ENCODE measurements around the gene HES7. TPM values are rescaled to one million over a fixed set of nuclear protein-coding genes. Genes with fewer than 3 reads are reported as not detected.
A peak's percentile ranks its signal among the peaks of the same experiment; 100 is the strongest.

The HES7 gene
- total RNA-seq, 1 experiment from 2014 or later: 0.33 TPM

- no peaks in the 10 kb centered on the region for H3K79me1 ChIP-seq (ENCODE audit: insufficient read depth, low read depth, low read length, poor library complexity, severe bottlenecking)
- H3K4me1 Mint-ChIP-seq: peaks cover 25 to 34% of the 10 kb centered on the region in 2 experiments
- H3K27ac Mint-ChIP-seq: no peak overlapping the region
- no peak overlapping the region for H2BK20ac ChIP-seq (ENCODE audit: low read depth, low read length, poor library complexity, severe bottlenecking)
- no peaks in the 10 kb centered on the region for H4K20me1 ChIP-seq (ENCODE audit: control insufficient read depth, insufficient read depth, insufficient read length)
- peaks cover 100% of the 10 kb centered on the region for H3K27me3 Mint-ChIP-seq (ENCODE audit: low read depth)
- H3K4me3 Mint-ChIP-seq: peak overlapping the region; percentile 54 to 87
- H2BK5ac ChIP-seq (ENCODE audit: insufficient read length, low read length): no peak overlapping the region
- H2BK15ac ChIP-seq (ENCODE audit: low read depth, low read length): no peak overlapping the region
- H3K4me1 ChIP-seq (ENCODE audit: insufficient read depth, low read length): no peaks in the 10 kb centered on the region
- no peak overlapping the region for H3K18ac ChIP-seq (ENCODE audit: insufficient read length, low read depth, low read length)
- TF ChIP-seq, protein P1, sequence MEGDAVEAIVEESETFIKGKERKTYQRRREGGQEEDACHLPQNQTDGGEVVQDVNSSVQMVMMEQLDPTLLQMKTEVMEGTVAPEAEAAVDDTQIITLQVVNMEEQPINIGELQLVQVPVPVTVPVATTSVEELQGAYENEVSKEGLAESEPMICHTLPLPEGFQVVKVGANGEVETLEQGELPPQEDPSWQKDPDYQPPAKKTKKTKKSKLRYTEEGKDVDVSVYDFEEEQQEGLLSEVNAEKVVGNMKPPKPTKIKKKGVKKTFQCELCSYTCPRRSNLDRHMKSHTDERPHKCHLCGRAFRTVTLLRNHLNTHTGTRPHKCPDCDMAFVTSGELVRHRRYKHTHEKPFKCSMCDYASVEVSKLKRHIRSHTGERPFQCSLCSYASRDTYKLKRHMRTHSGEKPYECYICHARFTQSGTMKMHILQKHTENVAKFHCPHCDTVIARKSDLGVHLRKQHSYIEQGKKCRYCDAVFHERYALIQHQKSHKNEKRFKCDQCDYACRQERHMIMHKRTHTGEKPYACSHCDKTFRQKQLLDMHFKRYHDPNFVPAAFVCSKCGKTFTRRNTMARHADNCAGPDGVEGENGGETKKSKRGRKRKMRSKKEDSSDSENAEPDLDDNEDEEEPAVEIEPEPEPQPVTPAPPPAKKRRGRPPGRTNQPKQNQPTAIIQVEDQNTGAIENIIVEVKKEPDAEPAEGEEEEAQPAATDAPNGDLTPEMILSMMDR (conservative IDR thresholded peaks at IDR 0.05): no peak
- no peak for DNase-seq
- no peak overlapping the region for H3K9ac ChIP-seq (ENCODE audit: extremely low read depth, insufficient read length, low read length)
- no peak overlapping the region for H3K14ac ChIP-seq (ENCODE audit: insufficient read depth, low read length)
- H3K27ac ChIP-seq (ENCODE audit: insufficient read length, low read depth, low read length): no peak overlapping the region
- no peak overlapping the region for H2AK5ac ChIP-seq (ENCODE audit: insufficient read length, low read length)
- no peak overlapping the region for H3T11ph ChIP-seq (ENCODE audit: low read length)
- WGBS (ENCODE audit: extremely low coverage, insufficient read length, low lambda C conversion rate): no CpG with 5 or more reads among the region's 28 CpGs
- no peak overlapping the region for H4K91ac ChIP-seq (ENCODE audit: insufficient read length, low read depth, low read length)
- peaks cover 0 to 2% (median 0%) of the 10 kb centered on the region in 3 experiments; a peak in 2 of 7 replicates for H3K36me3 Mint-ChIP-seq (ENCODE audit: insufficient read depth in 1 of 3, low read depth in 3 of 3)
- no peak overlapping the region for H2BK120ac ChIP-seq (ENCODE audit: low read depth, low read length, poor library complexity, severe bottlenecking)
- no peaks in the 10 kb centered on the region for H3K9me3 ChIP-seq (ENCODE audit: control insufficient read depth, low read depth, low read length)
- peak overlapping the region; percentile 74 for H3K4me2 ChIP-seq (ENCODE audit: insufficient read depth, insufficient read length, low read length)
- H2AFZ ChIP-seq (ENCODE audit: low read length): no peak overlapping the region
- peaks cover 0 to 3% of the 10 kb centered on the region in 2 experiments; a peak in 3 of 5 replicates for H3K9me3 Mint-ChIP-seq
- no peak overlapping the region for H3K4ac ChIP-seq (ENCODE audit: low read depth, low read length)
- H3K23ac ChIP-seq (ENCODE audit: insufficient read length, low read depth, low read length): no peak overlapping the region
- H2BK12ac ChIP-seq (ENCODE audit: insufficient read length, low read depth, low read length): no peak overlapping the region
- H3K56ac ChIP-seq (ENCODE audit: insufficient read length, low read depth, low read length): no peak overlapping the region
- H3K79me2 ChIP-seq (ENCODE audit: insufficient read depth, low read length): no peaks in the 10 kb centered on the region
- peaks cover 45% of the 10 kb centered on the region for H3K27me3 ChIP-seq (ENCODE audit: insufficient read depth, low read length)
- peaks cover 17% of the 10 kb centered on the region for H3K23me2 ChIP-seq (ENCODE audit: insufficient read length, low read depth, low read length, poor library complexity, severe bottlenecking)
- no peak overlapping the region for H4K5ac ChIP-seq (ENCODE audit: insufficient read length, low read depth, low read length)
- no peak overlapping the region for H4K8ac ChIP-seq (replicated peaks; ENCODE audit: insufficient read length, low read depth, low read length)
Measured at GRCh38 chr17:8072341-8072728, 51.6 kb downstream of the HES7 start.

Measured in H9 (cell line).